IPS-15b (cell line): ENCODE measurements around the gene SMPDL3B.
"Not testable (repeated sequence)": the region's sequence is repeated elsewhere in the genome, so short reads cannot be mapped to it uniquely, and the experiment has no call there.

Experiments
- H3K27me3 ChIP-seq: one replicate; pipeline ENCODE4 v1.6.1; 2013; ENCODE audit warnings: low read length; ENCODE audit not compliant: control insufficient read depth, insufficient read depth
- H3K36me3 ChIP-seq: one replicate; pipeline ENCODE4 v1.6.1; 2013; ENCODE audit warnings: low read length; ENCODE audit not compliant: control insufficient read depth, insufficient read depth
- H3K4me1 ChIP-seq: one replicate; pipeline ENCODE4 v1.6.1; 2013; ENCODE audit warnings: mild to moderate bottlenecking, low read length; ENCODE audit not compliant: control insufficient read depth, insufficient read depth
- H3K4me3 ChIP-seq: one replicate; pipeline ENCODE4 v1.5.1; 2013; ENCODE audit warnings: low read depth, low read length
- H3K9ac ChIP-seq: one replicate; pipeline ENCODE4 v1.6.1; 2013; ENCODE audit warnings: low read depth, mild to moderate bottlenecking, low read length
- H3K9me3 ChIP-seq: one replicate; pipeline ENCODE4 v1.6.1; 2013; ENCODE audit warnings: mild to moderate bottlenecking, low read length; ENCODE audit not compliant: control insufficient read depth, insufficient read depth

Gene SMPDL3B

GRCh38 chr1:27973771-27974416 is 39.1 kb downstream of the SMPDL3B start:
- Histone ChIP-seq H3K9me3 (no peaks in the 10 kb centered on the region), H3K4me3 (no peak overlapping the region), H3K9ac (no peak overlapping the region), H3K36me3 (no peaks in the 10 kb centered on the region), H3K27me3 (no peaks in the 10 kb centered on the region), H3K4me1 (no peaks in the 10 kb centered on the region)

GRCh38 chr1:27974417-27974781 is 39.6 kb downstream of the SMPDL3B start:
- H3K9me3 ChIP-seq, result no peaks in the 10 kb centered on the region
- no peaks in the 10 kb centered on the region for H3K4me1 ChIP-seq
- no peaks in the 10 kb centered on the region for H3K36me3 ChIP-seq
- no peaks in the 10 kb centered on the region for H3K27me3 ChIP-seq
- no peak overlapping the region for H3K9ac ChIP-seq
- H3K4me3 ChIP-seq, result no peak overlapping the region

- H3K9ac ChIP-seq, result no peak overlapping the region
- no peaks in the 10 kb centered on the region for H3K9me3 ChIP-seq
- no peaks in the 10 kb centered on the region for H3K36me3 ChIP-seq
- no peak overlapping the region for H3K4me3 ChIP-seq
- no peaks in the 10 kb centered on the region for H3K4me1 ChIP-seq
- no peaks in the 10 kb centered on the region for H3K27me3 ChIP-seq
These were observed 44.5 kb downstream of the SMPDL3B start for GRCh38 chr1:27979151-27979858.

DNA sequence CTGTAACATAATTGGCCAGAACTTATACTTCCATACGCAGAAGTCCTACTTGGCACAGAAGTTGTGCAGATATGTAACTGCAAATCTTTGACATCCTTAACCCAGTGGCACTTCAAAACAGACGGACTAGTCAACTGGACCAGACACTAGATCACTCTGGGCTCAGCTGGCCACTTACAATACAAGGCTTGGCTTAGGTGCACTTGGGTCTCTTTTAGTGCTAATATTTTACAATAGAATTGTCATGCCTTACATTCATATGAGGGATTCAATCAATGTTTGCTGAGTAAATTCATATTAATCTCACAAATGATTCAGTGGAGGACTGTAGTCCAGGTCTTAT is 45.0 kb downstream of the SMPDL3B start:
- no peak overlapping the region for H3K4me3 ChIP-seq
- no peaks in the 10 kb centered on the region for H3K9me3 ChIP-seq
- H3K36me3 ChIP-seq, result no peaks in the 10 kb centered on the region
- no peaks in the 10 kb centered on the region for H3K27me3 ChIP-seq
- no peaks in the 10 kb centered on the region for H3K4me1 ChIP-seq
- H3K9ac ChIP-seq, result no peak overlapping the region

DNA sequence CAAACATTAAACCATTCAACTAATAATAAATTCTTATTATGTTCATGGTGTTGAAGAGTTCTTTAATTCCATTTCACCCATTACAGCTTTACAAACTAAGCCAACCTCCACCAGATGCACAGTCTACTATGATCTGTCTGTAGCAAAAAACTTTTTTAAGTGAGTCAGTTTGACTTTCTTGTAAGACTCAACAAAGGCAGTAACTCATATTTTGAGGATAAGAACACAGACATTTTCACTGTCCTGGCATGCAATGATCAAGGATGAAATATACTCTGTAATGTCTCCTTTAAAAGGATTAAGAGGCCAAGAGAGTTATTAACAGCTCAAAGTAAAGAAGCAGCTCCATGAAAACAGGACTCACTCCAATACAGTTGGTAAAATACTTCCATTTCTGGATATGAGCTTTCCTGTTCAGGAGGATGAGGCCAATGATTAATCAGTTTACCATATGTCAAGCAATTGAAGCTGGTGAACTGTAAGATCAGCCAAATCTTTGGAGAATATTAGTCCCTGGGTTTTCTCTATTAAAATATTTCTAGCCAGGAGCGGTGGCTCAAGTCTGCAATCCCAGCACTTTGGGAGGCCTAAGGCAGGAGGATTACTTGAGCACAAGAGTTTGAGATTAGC is 45.5 kb downstream of the SMPDL3B start:
- no peaks in the 10 kb centered on the region for H3K36me3 ChIP-seq
- no peak overlapping the region for H3K9ac ChIP-seq

GRCh38 chr1:27981145-27981544 is 46.3 kb downstream of the SMPDL3B start:
- Histone ChIP-seq H3K4me3 (no peak overlapping the region), H3K9ac (no peak overlapping the region), H3K36me3 (no peaks in the 10 kb centered on the region), H3K4me1 (no peaks in the 10 kb centered on the region), H3K9me3 (no peaks in the 10 kb centered on the region), H3K27me3 (no peaks in the 10 kb centered on the region)

More for the DNA sequence above, 45.5 kb downstream of the SMPDL3B start:
- Histone ChIP-seq H3K9me3 (no peaks in the 10 kb centered on the region), H3K27me3 (no peaks in the 10 kb centered on the region), H3K4me3 (no peak overlapping the region), H3K4me1 (no peaks in the 10 kb centered on the region)

GRCh38 chr1:27990920-27991537 is 56.2 kb downstream of the SMPDL3B start:
- peaks cover 11% of the 10 kb centered on the region for H3K36me3 ChIP-seq

DNA sequence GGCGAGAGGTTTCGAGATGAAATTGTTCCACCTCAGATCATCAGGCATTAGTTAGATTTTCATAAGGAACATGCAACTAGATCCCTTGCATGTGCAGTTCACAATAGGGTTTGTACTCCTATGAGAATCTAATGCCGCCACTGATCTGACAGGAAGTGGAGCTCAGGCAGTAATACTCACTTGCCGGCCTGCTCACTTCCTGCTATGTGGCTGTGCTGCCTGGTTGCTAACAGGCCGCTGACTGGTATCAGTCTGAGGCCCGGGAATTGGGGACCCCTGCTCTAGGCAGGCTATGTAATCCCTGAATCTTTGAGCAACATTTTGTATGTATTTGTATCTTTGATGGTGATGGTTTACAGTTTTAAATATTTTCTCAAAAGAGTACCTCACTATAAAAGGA is 57.5 kb downstream of the SMPDL3B start:
- no peak overlapping the region for H3K9ac ChIP-seq
- no peak overlapping the region for H3K4me3 ChIP-seq
- no peaks in the 10 kb centered on the region for H3K27me3 ChIP-seq
- no peaks in the 10 kb centered on the region for H3K4me1 ChIP-seq
- peaks cover 11% of the 10 kb centered on the region for H3K36me3 ChIP-seq
- no peaks in the 10 kb centered on the region for H3K9me3 ChIP-seq

More at GRCh38 chr1:27990920-27991537, 56.2 kb downstream of the SMPDL3B start:
- H3K4me3 ChIP-seq, result no peak overlapping the region
- H3K9ac ChIP-seq, result no peak overlapping the region
- no peaks in the 10 kb centered on the region for H3K9me3 ChIP-seq
- no peaks in the 10 kb centered on the region for H3K27me3 ChIP-seq
- no peaks in the 10 kb centered on the region for H3K4me1 ChIP-seq

GRCh38 chr1:27993241-27993640 is 58.4 kb downstream of the SMPDL3B start:
- H3K9ac ChIP-seq, result no peak overlapping the region
- H3K4me3 ChIP-seq, result no peak overlapping the region
- no peaks in the 10 kb centered on the region for H3K27me3 ChIP-seq
- H3K4me1 ChIP-seq, result no peaks in the 10 kb centered on the region
- no peaks in the 10 kb centered on the region for H3K9me3 ChIP-seq
- H3K36me3 ChIP-seq, result peaks cover 11% of the 10 kb centered on the region

- peaks cover 6% of the 10 kb centered on the region for H3K36me3 ChIP-seq
- H3K9me3 ChIP-seq, result no peaks in the 10 kb centered on the region
- H3K4me3 ChIP-seq, result no peak overlapping the region
- no peaks in the 10 kb centered on the region for H3K27me3 ChIP-seq
- no peaks in the 10 kb centered on the region for H3K4me1 ChIP-seq
- H3K9ac ChIP-seq, result no peak overlapping the region
These were observed 59.3 kb downstream of the SMPDL3B start for GRCh38 chr1:27994060-27994459.

GRCh38 chr1:27994526-27994925 is 59.7 kb downstream of the SMPDL3B start:
- not testable (repeated sequence) for H3K4me3 ChIP-seq, H3K9ac ChIP-seq, H3K36me3 ChIP-seq, H3K4me1 ChIP-seq, H3K9me3 ChIP-seq, H3K27me3 ChIP-seq

DNA sequence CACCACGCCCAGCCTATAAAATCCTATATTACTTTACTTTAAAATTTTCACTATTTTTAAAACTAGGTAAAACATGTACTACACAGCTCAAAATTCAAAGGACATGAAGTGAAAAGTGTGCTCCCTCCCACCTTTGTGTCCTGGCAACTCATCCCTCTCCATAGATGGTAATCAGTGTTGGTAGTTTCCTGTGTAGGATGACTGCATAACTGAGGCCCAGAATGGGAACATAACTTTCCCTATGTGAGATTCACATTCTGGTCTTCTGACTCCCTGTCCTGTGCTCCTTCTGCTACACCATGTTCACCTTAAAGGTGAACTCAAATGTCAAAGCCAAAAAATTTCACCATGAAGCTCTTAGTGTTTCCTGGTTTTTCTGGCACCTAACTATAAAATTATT is 64.3 kb downstream of the SMPDL3B start:
- Histone ChIP-seq H3K4me1 (no peaks in the 10 kb centered on the region), H3K27me3 (no peaks in the 10 kb centered on the region), H3K36me3 (peaks cover 5% of the 10 kb centered on the region), H3K4me3 (no peak overlapping the region), H3K9ac (no peak overlapping the region), H3K9me3 (no peaks in the 10 kb centered on the region)
